ENCODE results near the gene BRPF3.

Gene BRPF3

GRCh38 chr6:36171573-36171972 lies 25.0 kb upstream of the BRPF3 start:
- Histone ChIP-seq H3K4me3 (ENCODE audit: low read depth, low read length, poor library complexity, severe bottlenecking) (no peak overlapping the region), H3F3A (ENCODE audit: insufficient read depth, low read length) (no peaks in the 10 kb centered on the region), H3K27ac (ENCODE audit: low read depth, low read length, poor library complexity, severe bottlenecking) (no peak overlapping the region), H3K36me3 (ENCODE audit: insufficient read depth, low read length) (no peaks in the 10 kb centered on the region; the same call in 1 of the 2 replicates), H3K79me2 (ENCODE audit: insufficient read depth, low read length) (no peaks in the 10 kb centered on the region), H3K4me2 (ENCODE audit: low read length) (no peak overlapping the region), H3K9me3 (ENCODE audit: low read length) (0 out of 2 replicates have a peak, but pooled peaks cover 3% of the 10 kb centered on the region), H3K9me2 (ENCODE audit: low read depth, low read length) (no peaks in the 10 kb centered on the region), H3K4me1 (ENCODE audit: insufficient read depth, low read length, severe bottlenecking) (no peaks in the 10 kb centered on the region), H3K27me3 (ENCODE audit: insufficient read depth, low read length) (no peaks in the 10 kb centered on the region), H4K20me1 (ENCODE audit: insufficient read depth, low read length) (no peaks in the 10 kb centered on the region), H2AFZ (ENCODE audit: low read length) (no peak overlapping the region), H3K9ac (ENCODE audit: low read length) (no peak overlapping the region)
- TF ChIP-seq CTCF (IDR thresholded peaks at IDR 0.05; ENCODE audit: low read length) (no peak), EZH2 (IDR thresholded peaks at IDR 0.05; ENCODE audit: borderline replicate concordance, low read length) (no peak)

- Histone ChIP-seq H3K4me3 (ENCODE audit: low read depth, low read length, poor library complexity, severe bottlenecking) (no peak overlapping the region), H3F3A (ENCODE audit: insufficient read depth, low read length) (no peaks in the 10 kb centered on the region), H3K9me2 (ENCODE audit: low read depth, low read length) (no peaks in the 10 kb centered on the region), H3K4me1 (ENCODE audit: insufficient read depth, low read length, severe bottlenecking) (no peaks in the 10 kb centered on the region), H3K27me3 (ENCODE audit: insufficient read depth, low read length) (no peaks in the 10 kb centered on the region; the same call in 1 of the 2 replicates), H3K9ac (ENCODE audit: low read length) (no peak overlapping the region), H3K36me3 (ENCODE audit: insufficient read depth, low read length) (no peaks in the 10 kb centered on the region; the same call in 1 of the 2 replicates), H2AFZ (ENCODE audit: low read length) (no peak overlapping the region), H3K79me2 (ENCODE audit: insufficient read depth, low read length) (no peaks in the 10 kb centered on the region), H3K4me2 (ENCODE audit: low read length) (no peak overlapping the region), H3K27ac (ENCODE audit: low read depth, low read length, poor library complexity, severe bottlenecking) (no peak overlapping the region), H4K20me1 (ENCODE audit: insufficient read depth, low read length) (no peaks in the 10 kb centered on the region), H3K9me3 (ENCODE audit: low read length) (peaks cover 10% of the 10 kb centered on the region; the same call in 1 of the 2 replicates)
- no peak for TF ChIP-seq EZH2 (IDR thresholded peaks at IDR 0.05; ENCODE audit: borderline replicate concordance, low read length)
- TF ChIP-seq CTCF (IDR thresholded peaks at IDR 0.05; ENCODE audit: low read length) = no peak
Measured at GRCh38 chr6:36177166-36177565, 19.4 kb upstream of the BRPF3 start.

GRCh38 chr6:36178544-36178943 lies 18.0 kb upstream of the BRPF3 start:
- no peaks in the 10 kb centered on the region; the same call in 1 of the 2 replicates for H3K27me3 ChIP-seq (ENCODE audit: insufficient read depth, low read length)
- H3K4me2 ChIP-seq (ENCODE audit: low read length) = no peak overlapping the region
- no peaks in the 10 kb centered on the region; the same call in 1 of the 2 replicates for H3K36me3 ChIP-seq (ENCODE audit: insufficient read depth, low read length)
- TF ChIP-seq CTCF (IDR thresholded peaks at IDR 0.05; ENCODE audit: low read length) (no peak), EZH2 (IDR thresholded peaks at IDR 0.05; ENCODE audit: borderline replicate concordance, low read length) (no peak)
- peaks cover 10% of the 10 kb centered on the region; the same call in 1 of the 2 replicates for H3K9me3 ChIP-seq (ENCODE audit: low read length)
- no peaks in the 10 kb centered on the region for H4K20me1 ChIP-seq (ENCODE audit: insufficient read depth, low read length)
- H3K4me1 ChIP-seq (ENCODE audit: insufficient read depth, low read length, severe bottlenecking) = no peaks in the 10 kb centered on the region
- H3K9me2 ChIP-seq (ENCODE audit: low read depth, low read length) = no peaks in the 10 kb centered on the region
- no peak overlapping the region for H3K27ac ChIP-seq (ENCODE audit: low read depth, low read length, poor library complexity, severe bottlenecking)
- H3K4me3 ChIP-seq (ENCODE audit: low read depth, low read length, poor library complexity, severe bottlenecking) = no peak overlapping the region
- no peaks in the 10 kb centered on the region for H3F3A ChIP-seq (ENCODE audit: insufficient read depth, low read length)
- no peaks in the 10 kb centered on the region for H3K79me2 ChIP-seq (ENCODE audit: insufficient read depth, low read length)
- H2AFZ ChIP-seq (ENCODE audit: low read length) = no peak overlapping the region
- H3K9ac ChIP-seq (ENCODE audit: low read length) = no peak overlapping the region
